ENCODE data around the gene ZDHHC5.

ZDHHC5 gene

DNA sequence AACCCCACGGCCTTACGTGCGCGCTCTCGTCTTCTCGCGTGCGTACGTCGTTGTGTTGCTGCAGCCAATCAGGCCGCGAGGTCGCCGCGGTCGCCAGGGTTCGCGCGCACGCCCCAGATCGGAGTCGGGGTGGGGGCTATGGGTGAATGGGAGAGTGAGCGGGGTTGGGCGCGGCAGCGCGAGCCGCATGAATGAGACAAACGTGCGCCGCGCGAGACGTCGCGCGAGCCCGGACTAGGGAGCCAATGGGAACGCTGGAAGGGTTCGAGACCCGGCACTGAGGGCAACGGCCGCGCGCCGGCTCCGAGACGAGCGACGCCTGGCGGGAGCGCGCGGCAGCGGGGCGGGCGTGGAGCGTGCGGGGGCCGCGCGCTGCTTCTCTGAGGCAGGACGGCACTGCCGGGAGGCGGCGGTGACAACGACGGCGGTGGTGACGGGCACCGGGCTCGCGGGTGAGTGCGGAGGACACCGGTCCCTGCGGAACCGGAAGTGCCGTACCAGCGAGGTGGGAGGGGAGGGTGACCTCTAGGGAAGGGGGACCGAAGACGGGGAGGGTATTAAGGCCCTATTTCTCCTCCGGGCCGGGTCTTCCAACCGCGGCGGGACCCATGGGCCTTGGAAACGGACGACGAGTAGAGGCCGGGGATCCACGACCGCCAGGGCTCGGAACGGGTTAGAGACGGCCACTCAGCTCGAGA is at the start of gene ZDHHC5:
ZDHHC5 (plus strand) TSS at position 379 of the 698 bp plus-strand sequence. CDS start 4,977 bp downstream, outside the sequence.
- DNase-seq: peak; percentile 98 to 99 (median 99)

DNA sequence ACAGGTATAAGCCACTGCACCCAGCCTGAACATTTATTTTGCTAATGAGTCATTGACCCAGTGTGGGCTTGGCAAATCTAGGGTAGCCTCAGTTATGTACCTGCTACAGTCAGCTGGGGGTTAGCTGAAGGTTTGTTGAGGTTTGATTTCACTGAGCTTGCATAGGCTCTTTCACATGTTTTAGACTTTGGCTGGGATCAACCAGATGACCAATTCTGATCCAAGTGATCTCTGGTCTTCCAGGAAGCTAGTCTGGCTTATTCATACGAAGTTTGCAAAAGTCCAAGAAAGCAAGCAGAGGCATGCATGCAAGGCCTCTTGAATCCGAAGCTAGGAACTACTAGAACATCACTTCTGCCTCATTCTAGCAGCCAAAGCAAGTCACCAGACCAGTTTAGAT is 49.5 kb upstream of the ZDHHC5 start:
- DNase-seq: no peak

DNA sequence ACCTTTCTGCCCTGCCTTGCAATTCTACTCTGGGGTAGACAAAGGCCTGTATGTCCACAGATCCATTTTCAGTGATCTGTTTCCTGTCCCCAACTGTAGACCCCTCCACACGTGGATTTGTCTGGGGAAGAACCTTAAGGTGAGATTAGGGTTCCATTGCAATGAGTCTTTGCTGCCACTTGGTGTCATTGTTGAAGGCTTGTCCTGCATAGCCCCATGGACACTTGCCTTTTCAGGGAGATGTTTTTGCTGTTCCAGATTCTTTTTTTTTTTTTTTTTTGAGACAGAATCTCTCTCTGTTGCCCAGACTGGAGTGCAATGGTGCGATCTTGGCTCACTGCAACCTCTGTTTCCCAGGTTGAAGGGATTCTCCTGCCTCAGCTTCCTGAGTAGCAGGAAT is 48.6 kb upstream of the ZDHHC5 start:
- no peak for DNase-seq

- DNase-seq: no peak
Measured at GRCh38 chr11:57620467-57620866, 47.4 kb upstream of the ZDHHC5 start.

DNA sequence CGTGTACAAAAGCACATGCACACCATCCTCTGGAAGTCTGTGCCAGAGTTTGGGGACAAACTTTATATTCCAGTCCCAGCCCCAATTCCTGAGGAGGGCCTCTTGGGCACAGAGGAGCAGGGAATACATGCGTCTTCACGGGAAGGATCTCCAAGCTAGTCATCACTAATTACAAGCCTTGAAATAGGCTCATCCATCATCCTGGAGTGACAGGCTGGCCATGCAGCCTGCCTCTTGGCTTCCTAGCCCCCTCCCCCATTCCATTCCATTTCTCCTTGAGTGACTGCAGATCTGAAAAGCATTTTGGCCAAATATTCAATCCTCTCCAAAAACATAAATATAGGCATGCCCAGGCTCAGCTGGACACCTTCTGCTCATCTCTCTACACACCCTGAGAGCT is 45.7 kb upstream of the ZDHHC5 start:
- DNase-seq: no peak

DNA sequence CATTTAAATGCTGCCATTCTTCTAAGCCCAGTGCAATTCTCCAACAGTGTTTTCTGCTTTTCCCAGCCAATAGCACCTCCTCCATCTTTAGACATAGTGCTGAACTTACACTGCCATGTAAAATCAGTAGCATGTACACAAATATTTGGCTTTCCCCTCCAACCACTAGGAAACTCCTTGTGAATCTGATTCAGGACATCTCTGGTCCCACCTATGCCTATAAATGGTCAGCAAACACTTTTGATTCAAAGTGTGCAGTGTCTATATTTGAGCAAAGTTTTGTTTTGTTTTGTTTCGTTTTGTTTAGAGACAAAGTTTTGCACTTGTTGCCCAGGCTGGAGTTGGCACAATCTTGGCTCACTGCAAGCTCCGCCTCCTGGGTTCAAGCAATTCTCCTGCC is 43.0 kb upstream of the ZDHHC5 start:
- DNase-seq: no peak

DNA sequence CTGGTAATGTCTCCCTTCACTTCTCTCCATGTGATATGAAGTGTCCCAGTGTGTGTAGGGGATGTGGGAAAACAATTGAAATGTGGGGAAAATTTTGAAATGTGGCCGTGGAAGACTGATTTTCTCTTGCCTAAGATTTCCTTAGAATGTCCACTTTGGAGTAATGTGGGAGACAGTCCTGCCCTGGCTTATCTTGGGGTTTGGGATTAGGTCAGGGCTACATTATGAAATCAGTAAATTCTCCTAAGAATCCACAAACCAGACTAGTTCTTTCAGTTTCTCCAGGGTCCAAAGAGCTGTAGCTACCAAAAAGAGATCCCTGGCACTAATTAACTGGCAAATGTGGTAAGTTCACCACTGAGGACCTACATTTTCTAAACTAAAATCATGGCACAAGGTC is 41.0 kb upstream of the ZDHHC5 start:
- no peak for DNase-seq

GRCh38 chr11:57630171-57630570 is 37.7 kb upstream of the ZDHHC5 start:
- no peak for DNase-seq

GRCh38 chr11:57632116-57632515 is 35.8 kb upstream of the ZDHHC5 start:
- no peak for DNase-seq

DNA sequence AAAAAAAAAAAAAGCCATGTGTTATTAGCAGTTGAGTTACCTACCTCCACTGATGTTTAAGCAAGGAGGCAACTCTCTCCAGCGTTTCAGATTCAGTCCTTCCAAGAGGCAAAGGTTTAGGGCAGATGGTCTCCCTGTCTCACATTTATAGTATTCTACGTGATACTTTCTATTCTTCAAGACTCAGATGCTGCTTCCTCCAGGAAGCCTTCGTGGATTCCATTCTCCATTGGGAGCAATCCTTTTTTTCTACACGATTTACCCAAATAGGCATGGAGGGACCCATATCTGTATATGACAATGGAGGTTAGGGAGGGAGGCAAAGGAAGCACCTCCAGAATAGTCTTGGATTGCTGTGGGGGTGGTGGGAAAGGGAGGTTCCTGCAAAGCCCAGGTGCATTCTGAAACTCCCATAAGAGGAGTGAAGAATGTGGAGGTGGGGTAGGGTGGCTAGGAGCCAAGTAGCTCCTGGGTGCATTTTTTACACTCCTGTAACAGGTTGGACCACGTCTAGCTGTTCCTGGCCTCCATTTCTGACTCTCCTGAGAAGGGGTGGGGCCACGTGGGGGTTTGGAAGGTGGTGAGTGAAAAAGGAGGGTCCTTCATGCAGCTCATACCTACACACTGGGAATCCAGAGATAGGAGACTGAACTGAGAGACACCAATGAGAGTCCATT is 34.4 kb upstream of the ZDHHC5 start:
- no peak for DNase-seq

- DNase-seq: no peak
Measured at GRCh38 chr11:57634311-57634710, 33.6 kb upstream of the ZDHHC5 start.

GRCh38 chr11:57635246-57635645 is 32.7 kb upstream of the ZDHHC5 start:
- DNase-seq: no peak

DNA sequence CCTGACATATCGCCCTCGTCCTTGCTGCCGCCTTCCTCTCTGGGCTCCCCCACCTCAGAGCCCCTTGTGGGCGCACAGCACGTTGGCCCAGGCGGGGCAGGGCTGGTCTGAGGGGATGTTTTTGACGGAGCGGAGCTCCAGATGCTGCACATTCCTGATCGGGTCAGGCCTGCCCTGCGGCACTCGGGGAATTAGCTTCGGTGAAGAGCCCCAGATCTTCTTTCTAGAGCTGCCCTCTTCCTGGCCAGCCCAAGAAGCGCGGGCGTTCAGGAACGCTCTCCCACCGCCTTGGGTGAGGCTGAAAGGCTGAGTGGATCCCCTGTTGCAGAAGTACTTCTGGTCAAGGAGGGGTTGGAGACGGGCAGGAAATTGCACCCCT is 30.3 kb upstream of the ZDHHC5 start:
- no peak for DNase-seq

DNA sequence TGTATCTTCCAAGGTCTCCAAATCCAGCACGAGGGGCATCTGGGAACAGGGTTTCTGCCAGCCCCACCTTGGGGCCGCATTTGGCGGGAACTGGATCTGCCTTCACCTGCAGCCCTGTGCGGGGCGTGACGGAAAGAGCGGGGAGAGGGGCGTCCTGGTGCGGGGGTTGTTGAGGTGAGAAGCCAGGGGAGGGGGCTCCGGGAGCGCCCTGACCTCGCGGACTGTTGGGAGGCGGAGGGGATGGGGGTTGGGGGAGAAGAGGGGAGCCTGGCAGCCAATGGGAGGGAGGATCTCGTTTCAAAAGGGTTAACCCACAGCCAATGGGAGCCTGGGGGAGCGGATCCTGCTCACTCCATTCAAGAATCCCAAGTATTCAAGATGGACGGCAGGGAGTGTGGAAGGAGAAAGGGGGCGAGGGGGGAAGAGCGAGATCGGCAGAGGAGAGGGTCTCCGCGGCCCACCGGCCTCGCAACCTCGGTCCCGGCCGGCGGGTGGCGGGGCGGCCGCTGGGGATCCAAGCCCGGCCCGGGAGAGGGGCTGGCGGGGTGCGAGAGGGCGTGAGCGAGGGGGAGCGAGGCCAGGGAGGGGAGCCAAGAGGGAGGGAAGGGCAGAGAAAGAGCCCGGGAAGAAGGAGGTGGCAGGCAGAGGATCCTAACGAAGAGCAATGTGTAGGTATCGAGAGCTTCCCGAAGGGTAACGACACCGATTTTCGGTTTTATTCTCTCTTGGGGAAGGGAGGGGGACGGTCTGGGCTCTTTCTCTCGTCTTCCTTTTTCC is 29.7 kb upstream of the ZDHHC5 start:
- no peak for DNase-seq

GRCh38 chr11:57638811-57639320 is 29.0 kb upstream of the ZDHHC5 start:
- no peak for DNase-seq

DNA sequence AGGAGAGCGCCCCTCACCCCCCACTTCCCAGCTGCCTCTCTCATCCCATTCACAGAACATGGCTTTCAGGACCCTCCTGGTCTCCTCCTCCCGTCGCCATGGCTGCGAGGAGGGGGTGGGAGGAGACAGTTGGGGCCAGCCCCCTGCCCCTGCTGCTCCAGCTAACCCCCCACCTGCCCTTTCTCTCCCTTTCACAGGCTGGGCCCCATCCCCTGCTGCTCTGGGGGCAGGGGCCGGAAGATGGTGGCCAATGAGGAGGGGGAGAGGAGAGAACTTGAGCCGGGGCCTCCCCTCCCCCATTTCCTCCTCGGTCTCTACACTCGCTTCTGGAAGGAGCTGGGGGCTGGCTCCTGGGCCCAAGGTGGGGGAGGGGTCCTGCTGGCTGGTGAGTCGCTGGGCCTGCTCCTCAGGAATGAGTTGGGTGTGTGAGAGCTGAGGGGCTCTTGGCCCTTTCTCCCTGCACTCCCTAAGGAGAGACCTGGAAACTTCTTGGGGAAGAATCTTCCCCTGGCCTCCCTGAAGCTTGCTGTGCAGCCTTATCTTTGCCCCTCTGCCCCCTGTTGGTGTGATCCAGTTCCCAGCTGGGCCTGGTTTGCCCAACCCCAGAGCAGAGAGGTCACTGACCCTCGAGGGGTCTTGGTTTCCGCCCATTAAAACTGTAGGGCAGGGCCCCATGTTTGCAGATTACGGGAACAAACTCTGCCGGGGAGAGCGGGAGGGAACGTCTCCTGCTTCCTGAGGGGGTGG is 28.4 kb upstream of the ZDHHC5 start:
- no peak for DNase-seq

GRCh38 chr11:57640068-57640800 is 27.7 kb upstream of the ZDHHC5 start:
- DNase-seq: no peak

- peak; percentile 65 to 77 (median 73) for DNase-seq
Measured at GRCh38 chr11:57641011-57641807, 26.7 kb upstream of the ZDHHC5 start.

DNA sequence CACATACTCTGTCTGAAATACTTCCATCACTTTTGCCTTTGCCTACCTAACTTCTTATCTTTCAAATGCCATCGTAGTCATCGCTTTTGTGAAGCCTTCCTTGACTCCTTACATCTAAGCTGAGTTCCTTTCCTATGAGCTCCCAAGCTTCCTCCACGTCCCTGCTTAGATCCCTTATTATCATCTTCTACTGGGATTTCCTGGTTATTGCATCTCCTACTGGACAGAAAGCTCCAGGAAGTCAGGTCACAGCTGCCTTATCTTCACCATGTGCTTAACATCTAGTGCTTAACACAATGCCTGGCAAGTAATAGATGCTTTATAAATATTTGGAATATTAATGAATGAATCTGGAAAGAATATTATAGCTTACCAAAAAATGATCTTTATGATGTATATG is 24.1 kb upstream of the ZDHHC5 start:
- DNase-seq: no peak

GRCh38 chr11:57644748-57645688 is 22.9 kb upstream of the ZDHHC5 start:
- peak; percentile 80 to 94 (median 88) for DNase-seq
